SH-SY5Y (cell line): ENCODE measurements around the gene CCZ1.
"Not testable (repeated sequence)": the region's sequence is repeated elsewhere in the genome, so short reads cannot be mapped to it uniquely, and the experiment has no call there.

Experiments
- GATA2 ChIP-seq: IDR thresholded peaks from 2 replicates; pipeline ENCODE4 v1.6.1; 2011; ENCODE audit warnings: mild to moderate bottlenecking, low read depth, low read length
- GATA3 ChIP-seq: IDR thresholded peaks from 2 replicates; pipeline ENCODE4 v1.6.1; 2011; ENCODE audit warnings: low read depth, mild to moderate bottlenecking, low read length, moderate library complexity

Gene CCZ1

DNA sequence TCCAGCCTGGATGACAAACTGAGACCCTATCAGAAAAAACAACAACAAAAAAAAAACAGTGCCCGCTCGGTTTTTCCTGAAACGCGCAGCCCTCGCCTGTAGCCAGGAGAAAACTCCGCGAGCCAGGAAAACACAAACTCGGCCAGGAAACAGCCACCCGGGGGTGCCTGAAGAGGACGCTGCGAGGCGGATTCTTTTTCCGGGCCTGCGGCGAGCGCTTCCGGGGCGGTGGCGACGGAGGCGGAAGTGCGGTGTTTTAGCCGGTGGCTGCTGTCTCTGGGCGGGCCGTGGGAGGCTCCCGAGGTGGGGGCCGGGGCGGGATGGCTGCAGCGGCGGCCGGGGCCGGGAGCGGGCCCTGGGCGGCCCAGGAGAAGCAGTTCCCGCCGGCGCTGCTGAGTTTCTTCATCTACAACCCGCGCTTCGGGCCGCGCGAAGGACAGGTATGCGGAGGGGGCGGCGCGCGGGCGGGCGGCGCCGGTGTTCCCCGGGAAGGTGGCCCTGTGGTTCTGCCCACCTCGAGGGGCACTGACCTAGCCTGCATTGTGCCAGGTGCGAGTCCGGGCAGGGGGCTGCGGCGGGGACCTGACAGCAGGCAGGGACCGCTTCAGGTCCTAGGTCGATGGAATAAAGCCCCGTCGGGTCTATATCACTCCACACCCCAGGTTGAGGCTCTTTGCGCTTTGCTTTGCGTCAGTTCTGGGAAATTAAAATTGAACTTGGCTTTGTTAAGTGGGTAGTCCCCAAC is at the start of gene CCZ1:
Gene CCZ1, plus strand, starts transcription at position 254 of the 745 bp plus-strand sequence. Its CDS starts 67 bp downstream, at position 321.
- not testable (repeated sequence) for TF ChIP-seq GATA3, GATA2

- no peak for TF ChIP-seq GATA2
- no peak for TF ChIP-seq GATA3
These were observed 47.6 kb upstream of the CCZ1 start for GRCh38 chr7:5850944-5851343.

DNA sequence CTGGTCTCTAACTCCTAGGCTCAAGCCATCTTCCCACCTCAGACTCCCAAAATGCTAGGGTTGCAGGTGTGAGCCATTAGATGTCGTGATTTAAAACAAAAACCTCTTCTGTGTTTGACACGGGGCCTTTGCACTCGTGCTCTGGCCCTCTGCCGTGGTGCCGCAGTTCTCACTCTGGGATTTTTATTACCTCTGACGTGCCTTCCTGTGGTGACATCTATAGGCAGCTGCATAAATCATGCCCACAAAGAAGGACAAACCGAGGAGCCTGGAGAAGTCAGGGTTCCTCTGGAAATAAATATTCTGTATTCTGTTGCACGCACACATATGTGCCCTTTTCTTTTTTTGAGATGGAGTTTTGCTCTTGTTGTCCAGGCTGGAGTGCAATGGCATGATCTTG is 43.8 kb upstream of the CCZ1 start:
- TF ChIP-seq GATA3, result no peak
- no peak for TF ChIP-seq GATA2

DNA sequence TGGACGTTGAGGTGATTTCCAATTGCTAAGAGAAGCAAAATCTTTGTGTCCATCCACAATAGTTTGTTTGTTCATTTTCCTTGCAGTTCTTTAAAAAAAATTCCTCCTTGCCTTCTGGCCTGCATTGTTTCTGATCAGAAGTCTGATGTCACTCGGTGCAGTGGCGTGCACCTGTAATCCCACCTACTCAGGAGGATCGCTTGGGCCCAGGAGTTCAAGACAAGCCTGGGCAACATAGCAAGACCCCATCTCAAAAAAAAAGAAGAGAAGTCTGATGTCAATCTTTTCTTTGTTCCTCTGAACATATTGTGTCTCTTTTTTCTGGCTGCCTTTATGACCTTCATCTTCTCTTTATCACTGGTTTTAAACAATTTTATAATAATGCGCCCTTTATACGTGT is 31.5 kb upstream of the CCZ1 start:
- TF ChIP-seq GATA3, result no peak

DNA sequence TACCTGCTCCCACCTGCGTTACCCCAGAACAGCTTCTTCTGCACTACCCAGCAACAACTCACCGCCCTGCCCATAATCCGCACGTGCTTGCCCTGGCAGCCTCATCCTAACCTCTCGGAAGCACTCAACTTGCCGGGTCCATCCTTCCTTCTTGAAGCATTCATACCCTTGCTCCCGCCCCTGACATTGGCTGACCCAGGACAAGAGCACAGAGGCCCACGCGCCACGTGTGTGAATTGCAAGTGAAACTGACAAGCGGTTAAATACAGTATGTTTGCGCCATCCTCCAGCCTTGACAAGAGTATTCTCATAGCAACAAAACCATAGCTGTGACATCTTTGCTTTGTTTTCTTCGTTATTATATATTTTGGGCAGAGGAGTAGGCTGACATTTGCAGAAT is 28.8 kb upstream of the CCZ1 start:
- no peak for TF ChIP-seq GATA2
- TF ChIP-seq GATA3, result no peak

DNA sequence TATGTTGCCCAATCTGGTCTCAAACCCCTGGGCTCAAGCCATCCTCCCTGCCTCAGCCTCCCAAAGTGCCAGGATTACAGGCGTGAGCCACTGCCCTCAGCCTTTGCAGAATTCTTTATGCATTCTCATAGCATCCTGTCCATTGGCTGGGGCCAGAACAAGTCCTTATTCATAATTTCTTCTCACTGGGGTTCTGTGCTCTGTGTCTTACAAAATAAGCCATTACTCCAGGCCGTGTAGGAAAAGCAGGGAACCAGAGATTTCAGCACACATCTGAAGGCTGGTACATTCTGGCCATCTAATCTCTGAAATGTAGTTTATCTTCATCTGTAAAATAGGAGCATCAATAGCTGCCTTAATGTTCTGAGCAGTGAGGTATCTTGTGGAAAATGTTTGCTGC is 28.2 kb upstream of the CCZ1 start:
- TF ChIP-seq GATA3 (no peak), GATA2 (no peak)

DNA sequence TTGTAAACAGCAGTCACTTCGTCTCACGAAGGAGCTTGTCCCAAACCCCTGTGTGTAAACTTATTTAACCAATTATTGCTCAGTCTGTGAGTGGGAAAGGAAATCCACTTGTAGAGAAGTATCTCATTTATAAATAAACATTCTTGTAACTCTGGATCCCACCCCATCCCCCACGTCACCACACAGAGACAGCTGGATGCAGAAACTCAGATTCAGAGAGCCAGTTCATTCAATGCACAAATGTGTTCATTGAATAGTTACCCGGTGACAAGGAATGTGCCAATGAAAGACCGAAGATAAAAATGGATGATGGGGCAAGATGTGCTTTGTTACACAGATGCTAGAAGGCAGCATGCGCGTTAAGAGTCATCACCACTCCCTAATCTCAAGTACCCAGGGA is 26.2 kb upstream of the CCZ1 start:
- no peak for TF ChIP-seq GATA3
- no peak for TF ChIP-seq GATA2

DNA sequence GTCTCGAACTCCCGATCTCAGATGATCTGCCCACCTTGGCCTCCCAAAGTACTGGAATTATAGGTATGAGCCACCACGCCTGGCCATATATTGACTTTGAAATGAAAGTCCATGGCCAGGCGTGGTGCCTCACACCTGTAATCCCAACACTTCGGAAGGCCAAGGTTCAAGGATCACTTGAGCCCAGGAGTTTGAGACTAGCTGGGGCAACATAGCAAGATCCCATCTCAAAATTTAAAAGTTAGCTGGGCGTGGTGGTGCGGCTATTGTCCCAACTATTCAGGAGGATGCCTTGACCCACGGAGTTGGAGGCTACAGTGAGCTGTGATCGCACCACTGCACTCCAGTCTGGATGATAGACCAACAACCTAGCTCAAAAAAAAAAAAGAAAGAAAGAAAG is 6.0 kb upstream of the CCZ1 start:
- TF ChIP-seq GATA3 (no peak), GATA2 (no peak)

GRCh38 chr7:5970347-5970911 is 71.9 kb downstream of the CCZ1 start, which contains the start of gene RSPH10B:
TSS of gene RSPH10B (minus strand) at chr7:5970689. CDS start at chr7:5967116, 3,573 bp downstream.
- TF ChIP-seq GATA3, GATA2: not testable (repeated sequence)
